ENCODE measurements around the gene HECW1. TPM values are rescaled to one million over a fixed set of nuclear protein-coding genes. Genes with fewer than 3 reads are reported as not detected.

The HECW1 gene
- total and polyA plus RNA-seq, 2 experiments from 2014 or later, result 2.0 to 4.8 TPM

DNA sequence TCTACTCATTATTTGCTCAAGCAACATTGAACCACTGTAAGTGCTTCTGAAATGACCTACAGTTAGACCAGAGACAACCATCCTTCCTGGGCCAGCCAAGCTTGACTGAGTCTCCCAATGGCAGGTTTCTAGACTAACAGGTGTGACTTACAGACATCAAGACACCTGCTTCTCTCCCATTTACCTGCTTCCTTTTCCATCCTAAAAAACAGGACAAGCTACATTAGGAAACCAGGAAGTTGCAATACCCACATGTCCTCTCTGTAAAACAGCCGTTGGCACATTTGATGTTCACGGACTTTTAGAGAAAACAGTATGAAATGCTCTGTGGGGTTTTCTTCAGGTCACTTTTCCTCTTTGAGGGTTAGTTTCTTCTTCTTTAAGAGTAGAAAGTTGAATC is 4.0 kb downstream of the HECW1 start:
- peaks cover 43% of the 10 kb centered on the region for H3K27me3 ChIP-seq (replicated peaks; ENCODE audit: insufficient read depth)
- WGBS, 2 experiments (ENCODE audit: low coverage in 1 of 2, low lambda C conversion rate in 2 of 2, missing lambda C conversion rate in 2 of 2), result 84 to 88% methylated on average over 2 of the region's 2 CpGs
- H3K9ac ChIP-seq, result no peak overlapping the region
- no peaks in the 10 kb centered on the region for H3K9me3 ChIP-seq (ENCODE audit: low read depth)
- no peak overlapping the region for H2AFZ ChIP-seq
- DNase-seq, result no peak
- H3K9me2 ChIP-seq (ENCODE audit: insufficient read depth), result no peaks in the 10 kb centered on the region
- H3K4me2 ChIP-seq (ENCODE audit: unreplicated experiment), result peak overlapping the region; percentile 32
- TF ChIP-seq EZH2phosphoT487 (IDR thresholded peaks at IDR 0.05; ENCODE audit: insufficient read depth, low read depth), result no peak
- TF ChIP-seq EZH2 (IDR thresholded peaks at IDR 0.05; ENCODE audit: insufficient read depth, poor library complexity, severe bottlenecking), result no peak
- H3K36me3 ChIP-seq (ENCODE audit: low read depth), result no peaks in the 10 kb centered on the region
- peak overlapping the region; percentile 7; the same call in 1 of the 2 replicates for H3K27ac ChIP-seq
- peaks cover 23% of the 10 kb centered on the region for H3F3A ChIP-seq (ENCODE audit: insufficient read depth)
- in situ Hi-C loops (cut with MboI), result no loop called here
- no peaks in the 10 kb centered on the region for H3K79me2 ChIP-seq (ENCODE audit: insufficient read depth)
- H3K4me1 ChIP-seq (ENCODE audit: insufficient read depth), result peaks cover 37% of the 10 kb centered on the region
- no peaks in the 10 kb centered on the region for H4K20me1 ChIP-seq (ENCODE audit: insufficient read depth)
- no peak overlapping the region for H3K4me3 ChIP-seq

GRCh38 chr7:43117095-43117494 is 4.6 kb downstream of the HECW1 start:
- WGBS, 2 experiments (ENCODE audit: low coverage in 1 of 2, low lambda C conversion rate in 2 of 2, missing lambda C conversion rate in 2 of 2), result 89 to 95% methylated on average over 1 of the region's 1 CpG
- peaks cover 17% of the 10 kb centered on the region for H3F3A ChIP-seq (ENCODE audit: insufficient read depth)
- no peaks in the 10 kb centered on the region for H3K36me3 ChIP-seq (ENCODE audit: low read depth)
- H3K27me3 ChIP-seq (replicated peaks; ENCODE audit: insufficient read depth), result peaks cover 37% of the 10 kb centered on the region
- no peaks in the 10 kb centered on the region for H3K9me2 ChIP-seq (ENCODE audit: insufficient read depth)
- H3K9ac ChIP-seq, result no peak overlapping the region
- no peak overlapping the region for H2AFZ ChIP-seq
- H3K4me1 ChIP-seq (ENCODE audit: insufficient read depth), result peaks cover 37% of the 10 kb centered on the region
- peak overlapping the region; percentile 7; the same call in 1 of the 2 replicates for H3K27ac ChIP-seq
- H3K9me3 ChIP-seq (ENCODE audit: low read depth), result no peaks in the 10 kb centered on the region
- peak overlapping the region; percentile 32 for H3K4me2 ChIP-seq (ENCODE audit: unreplicated experiment)
- H4K20me1 ChIP-seq (ENCODE audit: insufficient read depth), result no peaks in the 10 kb centered on the region
- in situ Hi-C loops (cut with MboI), result no loop called here
- H3K79me2 ChIP-seq (ENCODE audit: insufficient read depth), result no peaks in the 10 kb centered on the region
- DNase-seq, result peak; percentile 32
- TF ChIP-seq EZH2phosphoT487 (IDR thresholded peaks at IDR 0.05; ENCODE audit: insufficient read depth, low read depth) (no peak), EZH2 (IDR thresholded peaks at IDR 0.05; ENCODE audit: insufficient read depth, poor library complexity, severe bottlenecking) (no peak)
- H3K4me3 ChIP-seq, result no peak overlapping the region

DNA sequence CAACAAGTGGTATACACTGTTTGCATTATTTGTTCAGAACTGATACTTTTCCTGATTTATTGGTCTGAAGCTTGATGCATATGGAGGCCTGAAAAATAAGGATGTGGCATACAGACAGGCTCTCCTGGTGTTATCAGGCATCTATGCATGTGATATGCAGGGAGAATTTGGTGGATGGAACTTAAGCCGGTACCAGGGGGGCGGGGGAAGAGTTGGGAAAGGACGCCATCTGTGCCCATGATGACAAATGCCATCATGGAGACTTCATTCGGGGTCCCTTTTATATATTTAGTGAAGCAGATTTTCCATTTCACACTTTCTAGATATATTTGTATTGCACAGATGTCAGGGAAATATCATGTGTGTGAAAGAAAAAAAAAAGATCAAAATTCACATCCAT is 5.4 kb downstream of the HECW1 start:
- no peak overlapping the region for H3K4me3 ChIP-seq
- no peaks in the 10 kb centered on the region for H4K20me1 ChIP-seq (ENCODE audit: insufficient read depth)
- no peak overlapping the region for H3K27ac ChIP-seq
- peak overlapping the region; percentile 32 for H3K4me2 ChIP-seq (ENCODE audit: unreplicated experiment)
- in situ Hi-C loops (cut with MboI), result no loop called here
- no peak overlapping the region for H3K9ac ChIP-seq
- H3K79me2 ChIP-seq (ENCODE audit: insufficient read depth), result no peaks in the 10 kb centered on the region
- H2AFZ ChIP-seq, result no peak overlapping the region
- no peak for DNase-seq
- no peaks in the 10 kb centered on the region for H3K36me3 ChIP-seq (ENCODE audit: low read depth)
- WGBS, 2 experiments (ENCODE audit: low coverage in 1 of 2, low lambda C conversion rate in 2 of 2, missing lambda C conversion rate in 2 of 2), result 95 to 97% methylated on average over 4 of the region's 4 CpGs
- H3F3A ChIP-seq (ENCODE audit: insufficient read depth), result peaks cover 16% of the 10 kb centered on the region
- no peaks in the 10 kb centered on the region for H3K9me2 ChIP-seq (ENCODE audit: insufficient read depth)
- no peak for TF ChIP-seq EZH2 (IDR thresholded peaks at IDR 0.05; ENCODE audit: insufficient read depth, poor library complexity, severe bottlenecking)
- peaks cover 37% of the 10 kb centered on the region for H3K4me1 ChIP-seq (ENCODE audit: insufficient read depth)
- H3K27me3 ChIP-seq (replicated peaks; ENCODE audit: insufficient read depth), result peaks cover 31% of the 10 kb centered on the region
- no peaks in the 10 kb centered on the region for H3K9me3 ChIP-seq (ENCODE audit: low read depth)

- Histone ChIP-seq H3K4me3 (no peak overlapping the region), H3K79me2 (ENCODE audit: insufficient read depth) (no peaks in the 10 kb centered on the region), H3K9me2 (ENCODE audit: insufficient read depth) (no peaks in the 10 kb centered on the region), H3K36me3 (ENCODE audit: low read depth) (no peaks in the 10 kb centered on the region), H4K20me1 (ENCODE audit: insufficient read depth) (no peaks in the 10 kb centered on the region), H3K27me3 (replicated peaks; ENCODE audit: insufficient read depth) (peaks cover 26% of the 10 kb centered on the region), H3K4me1 (ENCODE audit: insufficient read depth) (peaks cover 37% of the 10 kb centered on the region), H3K4me2 (ENCODE audit: unreplicated experiment) (no peak overlapping the region), H3K9me3 (ENCODE audit: low read depth) (no peaks in the 10 kb centered on the region), H3K9ac (no peak overlapping the region), H3F3A (ENCODE audit: insufficient read depth) (peaks cover 16% of the 10 kb centered on the region), H2AFZ (no peak overlapping the region), H3K27ac (no peak overlapping the region)
- in situ Hi-C loops (cut with MboI), result no loop called here
- TF ChIP-seq EZH2 (IDR thresholded peaks at IDR 0.05; ENCODE audit: insufficient read depth, poor library complexity, severe bottlenecking) (no peak), EZH2phosphoT487 (IDR thresholded peaks at IDR 0.05; ENCODE audit: insufficient read depth, low read depth) (no peak)
- DNase-seq, result no peak
- 96 to 100% methylated on average over 4 of the region's 4 CpGs for WGBS, 2 experiments (ENCODE audit: low coverage in 1 of 2, low lambda C conversion rate in 2 of 2, missing lambda C conversion rate in 2 of 2)
These were observed 5.9 kb downstream of the HECW1 start for GRCh38 chr7:43118313-43118712.
